CD4-positive, alpha-beta T cell treated with Interferon gamma for 1 hour (primary cell): ENCODE data around the gene RGS6.

ENCODE experiments used
- DNase-seq: peaks from one replicate; pipeline ENCODE4 v3.0.0-alpha.2; 2020

The RGS6 gene

GRCh38 chr14:72332046-72332445 lies 399.8 kb downstream of the RGS6 start:
- no peak for DNase-seq

- no peak for DNase-seq
Measured at GRCh38 chr14:72332871-72333270, 400.6 kb downstream of the RGS6 start.

GRCh38 chr14:72333357-72333756 lies 401.1 kb downstream of the RGS6 start:
- no peak for DNase-seq

GRCh38 chr14:72336311-72336980 lies 404.2 kb downstream of the RGS6 start:
- no peak for DNase-seq

- no peak for DNase-seq
Measured at GRCh38 chr14:72341237-72341636, 409.0 kb downstream of the RGS6 start.

GRCh38 chr14:72341686-72342085 lies 409.5 kb downstream of the RGS6 start:
- DNase-seq = no peak

GRCh38 chr14:72347118-72347517 lies 414.9 kb downstream of the RGS6 start:
- no peak for DNase-seq

- DNase-seq = no peak
Measured at GRCh38 chr14:72350215-72350614, 418.0 kb downstream of the RGS6 start.

- DNase-seq = no peak
Measured at GRCh38 chr14:72352012-72352411, 419.8 kb downstream of the RGS6 start.

- DNase-seq = no peak
Measured at GRCh38 chr14:72366619-72367018, 434.4 kb downstream of the RGS6 start.

- no peak for DNase-seq
Measured at GRCh38 chr14:72369106-72369505, 436.9 kb downstream of the RGS6 start.

- DNase-seq = no peak
Measured at GRCh38 chr14:72377016-72377415, 444.8 kb downstream of the RGS6 start.

GRCh38 chr14:72380456-72380855 lies 448.2 kb downstream of the RGS6 start:
- no peak for DNase-seq

GRCh38 chr14:72383865-72384264 lies 451.6 kb downstream of the RGS6 start:
- DNase-seq = no peak

- no peak for DNase-seq
Measured at GRCh38 chr14:72387726-72388125, 455.5 kb downstream of the RGS6 start.

- DNase-seq = no peak
Measured at GRCh38 chr14:72389200-72389599, 457.0 kb downstream of the RGS6 start.

- no peak for DNase-seq
Measured at GRCh38 chr14:72401101-72401625, 468.9 kb downstream of the RGS6 start.

GRCh38 chr14:72401632-72402376 lies 469.6 kb downstream of the RGS6 start:
- no peak for DNase-seq

GRCh38 chr14:72402377-72402772 lies 470.1 kb downstream of the RGS6 start:
- DNase-seq = no peak

- no peak for DNase-seq
Measured at GRCh38 chr14:72404106-72404774, 472.0 kb downstream of the RGS6 start.

GRCh38 chr14:72404998-72405397 lies 472.8 kb downstream of the RGS6 start:
- no peak for DNase-seq

GRCh38 chr14:72408020-72408419 lies 475.8 kb downstream of the RGS6 start:
- no peak for DNase-seq

- no peak for DNase-seq
Measured at GRCh38 chr14:72409047-72409446, 476.8 kb downstream of the RGS6 start.
